HPDE6-E6E7 (cell line): ENCODE measurements around the gene MAPK1IP1L.
"Not testable (repeated sequence)": the region's sequence is repeated elsewhere in the genome, so short reads cannot be mapped to it uniquely, and the experiment has no call there.

Experiments
- DNase-seq: peaks from one replicate; pipeline ENCODE4 v3.0.0; 2011; ENCODE audit warnings: missing footprints; ENCODE audit errors: extremely low spot score

The MAPK1IP1L gene

GRCh38 chr14:55054098-55054497, 2.7 kb downstream of the MAPK1IP1L start:
- DNase-seq, result no peak

GRCh38 chr14:55057919-55058318, 6.5 kb downstream of the MAPK1IP1L start:
- DNase-seq, result no peak

- no peak for DNase-seq
Observed at GRCh38 chr14:55059333-55059732, 7.9 kb downstream of the MAPK1IP1L start.

- no peak for DNase-seq
Observed at GRCh38 chr14:55062517-55063351, 11.3 kb downstream of the MAPK1IP1L start.

GRCh38 chr14:55064896-55065295, 13.4 kb downstream of the MAPK1IP1L start:
- DNase-seq, result not testable (repeated sequence)

- no peak for DNase-seq
Observed at GRCh38 chr14:55065411-55065810, 14.0 kb downstream of the MAPK1IP1L start.

- DNase-seq, result no peak
Observed at GRCh38 chr14:55066223-55066622, 14.8 kb downstream of the MAPK1IP1L start.

GRCh38 chr14:55070981-55071411, 19.5 kb downstream of the MAPK1IP1L start:
- no peak for DNase-seq

GRCh38 chr14:55071870-55072640, 20.6 kb downstream of the MAPK1IP1L start:
- DNase-seq, result peak; percentile 82

- no peak for DNase-seq
Observed at GRCh38 chr14:55073856-55074255, 22.4 kb downstream of the MAPK1IP1L start.

GRCh38 chr14:55074662-55075061, 23.2 kb downstream of the MAPK1IP1L start:
- DNase-seq, result no peak

GRCh38 chr14:55075628-55076175, 24.3 kb downstream of the MAPK1IP1L start:
- no peak for DNase-seq

- peak; percentile 72 for DNase-seq
Observed at GRCh38 chr14:55077170-55078151, 26.0 kb downstream of the MAPK1IP1L start.

- DNase-seq, result not testable (repeated sequence)
Observed at GRCh38 chr14:55079961-55080360, 28.5 kb downstream of the MAPK1IP1L start.

- no peak for DNase-seq
Observed at GRCh38 chr14:55084401-55085059, 33.1 kb downstream of the MAPK1IP1L start.

- DNase-seq, result no peak
Observed at GRCh38 chr14:55085060-55085660, 33.7 kb downstream of the MAPK1IP1L start.

GRCh38 chr14:55086938-55087337, 35.5 kb downstream of the MAPK1IP1L start:
- no peak for DNase-seq

- DNase-seq, result no peak
Observed at GRCh38 chr14:55088356-55088755, 36.9 kb downstream of the MAPK1IP1L start.

- DNase-seq, result no peak
Observed at GRCh38 chr14:55092341-55092740, 40.9 kb downstream of the MAPK1IP1L start.
